Inferior parietal cortex (tissue), 1 donor: Measurements from ENCODE around the gene PLIN4.

ENCODE experiments used
- DNase-seq: peaks from one replicate; pipeline ENCODE4 v3.0.0-alpha.2; 2016; ENCODE audit errors: extremely low spot score

Gene PLIN4

DNA sequence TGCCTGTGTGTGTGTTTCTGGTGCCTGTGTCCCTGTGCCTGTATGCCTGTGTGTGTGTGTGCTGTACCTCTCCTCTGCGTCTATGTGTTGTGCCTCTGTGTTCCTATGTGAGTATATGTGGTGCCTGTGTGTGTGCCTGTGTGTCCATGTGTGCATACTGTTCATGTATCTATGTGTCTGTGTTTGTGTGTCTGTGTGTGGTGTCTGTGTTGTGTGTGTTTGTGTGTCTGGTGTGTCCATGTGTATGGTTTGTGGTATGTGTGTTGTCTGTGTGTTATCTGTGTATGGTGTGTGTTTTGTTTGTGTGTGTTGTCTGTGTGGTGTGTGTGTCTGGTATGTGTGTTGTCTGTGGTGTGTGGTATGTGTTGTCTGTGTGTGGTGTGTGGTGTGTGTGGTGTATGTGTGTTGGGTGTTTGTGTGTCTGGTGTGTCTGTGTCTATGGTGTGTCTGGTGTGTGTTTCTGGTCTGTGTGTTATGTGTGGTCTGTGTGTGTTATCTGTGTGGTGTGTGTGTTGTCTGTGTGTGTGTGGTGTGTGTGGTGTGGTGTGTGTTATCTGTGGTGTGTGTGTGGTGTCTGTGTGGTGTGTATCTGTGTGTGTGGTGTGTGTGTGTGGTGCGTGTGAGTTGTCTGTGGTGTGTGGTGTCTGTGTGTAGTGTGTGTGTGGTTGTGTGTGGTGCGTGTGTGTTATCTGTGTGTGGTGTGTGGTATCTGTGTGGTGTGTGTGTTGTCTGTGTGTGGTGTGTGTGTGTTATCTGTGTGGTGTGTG is 25.8 kb downstream of the PLIN4 start:
- no peak for DNase-seq

DNA sequence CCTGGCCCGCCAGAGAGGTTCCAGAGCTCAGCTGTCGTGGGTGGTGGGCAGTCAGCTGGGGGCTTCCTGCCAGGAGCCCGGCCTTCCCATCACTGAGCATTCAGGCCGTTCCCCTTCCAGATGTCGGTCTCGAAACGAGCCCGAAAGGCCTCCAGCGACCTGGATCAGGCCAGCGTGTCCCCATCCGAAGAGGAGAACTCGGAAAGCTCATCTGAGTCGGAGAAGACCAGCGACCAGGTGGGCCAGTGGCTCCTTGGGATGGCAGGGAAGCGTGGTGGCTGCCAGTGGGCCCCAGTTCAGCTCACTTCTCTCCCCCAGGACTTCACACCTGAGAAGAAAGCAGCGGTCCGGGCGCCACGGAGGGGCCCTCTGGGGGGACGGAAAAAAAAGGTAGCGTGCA is 26.8 kb downstream of the PLIN4 start:
- DNase-seq: no peak

- DNase-seq: no peak
Measured at GRCh38 chr19:4488496-4488895, 29.8 kb downstream of the PLIN4 start.

DNA sequence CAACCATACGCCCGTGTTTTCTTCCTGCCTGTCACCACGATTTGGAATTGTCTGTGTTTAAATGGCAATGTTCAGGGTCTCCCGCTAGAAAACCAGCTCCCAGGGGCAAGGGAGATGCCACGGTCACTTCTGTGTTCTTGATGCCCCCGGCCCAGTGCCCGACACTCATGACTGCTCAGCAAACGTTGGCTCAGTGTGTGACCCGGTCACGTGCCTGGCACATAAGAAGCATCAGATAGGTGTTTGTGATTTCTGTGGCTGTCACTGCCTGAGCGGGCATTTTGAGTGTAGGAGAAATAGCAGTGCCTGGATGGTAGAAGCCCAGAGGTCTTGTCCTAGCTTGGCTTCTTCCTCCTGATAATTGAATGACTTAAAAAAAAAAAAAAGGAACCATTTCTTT is 30.7 kb downstream of the PLIN4 start:
- no peak for DNase-seq

GRCh38 chr19:4483385-4483784 is 34.9 kb downstream of the PLIN4 start:
- DNase-seq: no peak

DNA sequence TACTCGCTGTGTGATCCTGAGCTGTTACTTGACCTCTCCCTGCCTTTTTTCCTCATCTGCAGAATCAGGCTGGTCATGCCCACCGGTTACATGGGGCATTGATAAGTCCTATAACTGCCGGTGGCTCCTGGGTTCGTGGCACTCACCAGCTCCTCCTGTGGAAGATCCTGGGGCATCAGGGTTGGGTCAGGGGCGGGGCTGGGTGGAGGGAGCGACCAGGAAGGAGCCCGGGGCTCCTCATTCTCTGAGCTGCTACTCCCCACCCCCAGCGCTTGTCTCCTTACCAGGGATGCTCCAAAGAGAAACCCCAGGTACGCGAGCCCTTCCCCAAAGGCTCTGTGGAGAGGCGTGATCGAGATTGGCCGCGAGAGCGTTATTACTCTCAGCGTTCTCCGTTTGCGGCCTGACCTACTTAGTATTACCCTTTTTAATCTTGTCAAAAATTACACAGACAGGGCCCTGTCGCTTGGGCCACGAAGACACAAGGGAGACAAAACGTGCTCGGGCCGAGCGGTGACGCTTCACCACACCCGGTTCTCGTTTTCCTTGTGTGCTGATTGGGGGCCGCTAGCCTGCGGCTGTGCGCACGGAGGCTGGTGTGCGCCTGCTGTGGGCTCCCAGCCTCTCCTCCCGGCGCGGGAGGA is 35.4 kb downstream of the PLIN4 start:
- DNase-seq: no peak

- no peak for DNase-seq
Measured at GRCh38 chr19:4477034-4477801, 41.1 kb downstream of the PLIN4 start.

- DNase-seq: peak; percentile 63
Measured at GRCh38 chr19:4474514-4475022, 43.7 kb downstream of the PLIN4 start.

DNA sequence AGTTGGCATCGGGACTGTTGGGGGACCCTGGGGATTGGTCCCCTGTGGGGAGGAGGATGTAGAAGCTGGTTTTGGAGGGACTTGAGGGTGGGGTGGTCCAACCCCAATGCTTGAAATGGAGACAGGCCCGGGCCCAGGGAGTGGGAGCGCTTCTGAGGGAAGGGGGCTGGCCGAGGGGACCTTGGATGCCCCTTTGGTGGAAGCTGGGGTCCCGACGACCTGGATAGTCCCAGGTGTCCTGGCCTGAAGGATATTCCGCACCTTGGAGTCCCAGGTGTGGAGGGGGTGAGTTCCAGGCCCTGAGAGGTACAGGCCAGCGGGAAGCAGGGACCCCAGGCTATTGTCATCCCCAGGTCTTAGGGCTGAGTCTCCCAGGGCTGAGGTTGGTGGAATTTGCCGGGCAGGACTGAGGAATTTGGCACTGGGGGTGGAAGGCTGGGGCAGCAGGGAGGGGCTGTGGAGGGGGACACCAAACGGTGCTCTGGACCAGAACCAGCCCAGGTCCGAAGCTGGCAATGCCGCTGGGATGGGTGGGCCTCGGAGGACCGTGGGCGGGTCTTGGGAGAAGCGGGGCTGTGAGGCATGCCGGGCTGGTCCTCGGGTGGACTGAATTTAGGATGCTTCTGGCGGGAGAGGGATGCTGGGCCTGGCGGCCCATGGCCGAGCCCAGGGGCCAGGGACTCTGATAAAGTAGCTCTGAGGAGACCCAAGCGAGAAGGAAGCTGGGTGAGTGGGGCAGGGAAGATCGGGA is 44.3 kb downstream of the PLIN4 start:
- no peak for DNase-seq

GRCh38 chr19:4473011-4473762 is 45.1 kb downstream of the PLIN4 start:
- no peak for DNase-seq

GRCh38 chr19:4472174-4472974 is 45.9 kb downstream of the PLIN4 start, which contains the start of gene HDGFL2:
TSS of gene HDGFL2 (plus strand) at chr19:4472297. CDS start at chr19:4472351, 54 bp downstream.
- no peak for DNase-seq

- DNase-seq: peak; percentile 100
Measured at GRCh38 chr19:4471403-4472173, 46.7 kb downstream of the PLIN4 start.

- DNase-seq: no peak
Measured at GRCh38 chr19:4467835-4468234, 50.5 kb downstream of the PLIN4 start.

GRCh38 chr19:4464815-4465581 is 53.3 kb downstream of the PLIN4 start:
- DNase-seq: no peak

GRCh38 chr19:4457654-4458395 is 60.5 kb downstream of the PLIN4 start, which contains the start of gene UBXN6:
TSS of gene UBXN6 (minus strand) at chr19:4457794. CDS start at chr19:4457697, 97 bp downstream.
- peak; percentile 98 for DNase-seq

GRCh38 chr19:4456843-4457653 is 61.2 kb downstream of the PLIN4 start:
- no peak for DNase-seq

DNA sequence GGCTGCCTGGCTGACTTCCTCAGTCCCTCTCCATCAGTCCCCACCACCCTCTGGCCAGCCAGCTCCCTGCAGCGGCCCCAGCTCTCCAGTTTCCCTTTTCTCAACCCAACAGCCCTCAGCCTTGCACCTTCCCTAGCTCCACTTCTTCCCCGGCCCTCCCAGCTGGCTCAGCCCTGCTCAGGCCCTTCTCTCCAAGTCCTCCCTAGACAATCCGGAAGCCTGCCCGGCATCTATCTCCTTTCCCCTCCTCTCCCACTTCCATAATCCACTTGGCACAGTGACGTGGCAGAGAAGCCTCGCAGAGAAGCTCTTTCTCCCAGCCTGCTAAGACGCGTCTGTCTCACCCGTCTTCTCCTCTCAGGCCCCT is 61.8 kb downstream of the PLIN4 start:
- DNase-seq: peak; percentile 33
